Hepatocyte (in vitro differentiated cells): ENCODE measurements around the gene GRN.

ENCODE experiments used
- EZH2 ChIP-seq: fragments of 200-600 bp; sonication (generic); IDR thresholded peaks from 2 replicates; pipeline ENCODE4 v1.6.1; 2016; ENCODE audit warnings: antibody characterized with exemption, mild to moderate bottlenecking, borderline replicate concordance
- EZH2phosphoT487 ChIP-seq: fragments of 200-600 bp; sonication (generic); IDR thresholded peaks from one replicate; pipeline ENCODE4 v1.6.1; 2018; ENCODE audit warnings: antibody characterized with exemption, mild to moderate bottlenecking, low read depth, moderate library complexity; ENCODE audit not compliant: unreplicated experiment, severe bottlenecking
- TF ChIP-seq, protein P1 (sequence below): fragments of 200-600 bp; sonication (generic); IDR thresholded peaks from 2 replicates; pipeline ENCODE4 v1.5.1; 2016; ENCODE audit warnings: antibody characterized with exemption, mild to moderate bottlenecking; ENCODE audit not compliant: poor library complexity

DNA sequence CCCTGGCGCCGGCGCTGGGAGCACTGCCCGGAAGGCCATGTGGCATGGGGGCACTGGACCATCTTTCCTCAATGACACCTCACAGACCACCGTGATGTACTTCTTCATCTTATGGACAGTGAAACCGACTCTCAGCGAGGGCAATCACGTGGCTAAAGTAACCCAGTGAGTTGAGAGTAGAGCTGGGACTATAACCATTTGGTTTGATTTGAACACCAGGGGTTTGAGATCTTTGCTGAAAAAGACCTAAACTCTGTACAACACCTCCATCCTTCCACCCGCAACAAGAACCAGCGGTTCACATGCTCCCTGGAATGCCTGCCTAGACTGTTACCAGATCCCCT lies 41.1 kb downstream of the GRN start:
- no peak for TF ChIP-seq EZH2
- TF ChIP-seq, protein P1, sequence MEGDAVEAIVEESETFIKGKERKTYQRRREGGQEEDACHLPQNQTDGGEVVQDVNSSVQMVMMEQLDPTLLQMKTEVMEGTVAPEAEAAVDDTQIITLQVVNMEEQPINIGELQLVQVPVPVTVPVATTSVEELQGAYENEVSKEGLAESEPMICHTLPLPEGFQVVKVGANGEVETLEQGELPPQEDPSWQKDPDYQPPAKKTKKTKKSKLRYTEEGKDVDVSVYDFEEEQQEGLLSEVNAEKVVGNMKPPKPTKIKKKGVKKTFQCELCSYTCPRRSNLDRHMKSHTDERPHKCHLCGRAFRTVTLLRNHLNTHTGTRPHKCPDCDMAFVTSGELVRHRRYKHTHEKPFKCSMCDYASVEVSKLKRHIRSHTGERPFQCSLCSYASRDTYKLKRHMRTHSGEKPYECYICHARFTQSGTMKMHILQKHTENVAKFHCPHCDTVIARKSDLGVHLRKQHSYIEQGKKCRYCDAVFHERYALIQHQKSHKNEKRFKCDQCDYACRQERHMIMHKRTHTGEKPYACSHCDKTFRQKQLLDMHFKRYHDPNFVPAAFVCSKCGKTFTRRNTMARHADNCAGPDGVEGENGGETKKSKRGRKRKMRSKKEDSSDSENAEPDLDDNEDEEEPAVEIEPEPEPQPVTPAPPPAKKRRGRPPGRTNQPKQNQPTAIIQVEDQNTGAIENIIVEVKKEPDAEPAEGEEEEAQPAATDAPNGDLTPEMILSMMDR: no peak
- no peak for TF ChIP-seq EZH2phosphoT487
